HepG2 (cell line): ENCODE data around the gene ALDH7A1. TPM values are rescaled to one million over a fixed set of nuclear protein-coding genes. Genes with fewer than 3 reads are reported as not detected.

ENCODE experiments used
- ATAC-seq: fragments of 200-7000 bp; cut with Tn5 transposase; 3 replicates; pipeline ENCODE4 v1.9.1; 2020; ENCODE audit warnings: mild to moderate bottlenecking, moderate library complexity
- BruUV-seq: library from RNA; stranded (reverse); fragments of 400-500 nt; replicated peaks from 2 replicates; lab custom pipeline; 2021; lab: Mats Ljungman, UMichigan
- CTCF ChIA-PET: fragments of 300-600 bp; formaldehyde crosslinking; extraction: SDS; loops from one replicate; lab custom pipeline; 2021; ENCODE audit warnings: low total read pairs, inconsistent platforms, low intra/inter-chr PET ratio; lab: Yijun Ruan, JAX
- POLR2A ChIA-PET: fragments of 350-600 bp; sonication (Branson Sonifier 250); formaldehyde crosslinking; loops from one replicate; lab custom pipeline; 2020; ENCODE audit warnings: antibody characterized with exemption, inconsistent platforms; lab: Yijun Ruan, JAX
- DNase-seq: peaks from one replicate; pipeline ENCODE4 v3.0.0-alpha.2; 2015; ENCODE audit warnings: low spot score
- FAIRE-seq: peaks from 3 replicates; lab custom pipeline; 2011; peaks lifted over from hg19 to GRCh38; lab: Jason Lieb, UNC
- H2AFZ ChIP-seq: one replicate; pipeline ENCODE4 v1.6.1; 2011; ENCODE audit warnings: low read length, inconsistent platforms
- H3K27ac ChIP-seq: fragments of 300-600 bp; 3 replicates; pipeline ENCODE4 v1.8.0; 2011; ENCODE audit warnings: mixed run types, mild to moderate bottlenecking, mixed read lengths, low read length, inconsistent platforms; ENCODE audit not compliant: insufficient read depth; ENCODE audit errors: extremely low read length
- H3K27me3 ChIP-seq, 2 experiments: fragments of 200-600 bp in 1 of 2; 2 replicates in 1 of 2; 3 replicates in 1 of 2; pipeline versions ENCODE4 v1.6.0 to v1.8.0; 2011; ENCODE audit warnings: low read length in 2 of 2, mild to moderate bottlenecking in 2 of 2, moderate library complexity in 2 of 2, inconsistent platforms in 1 of 2; ENCODE audit not compliant: insufficient read depth in 2 of 2, control insufficient read depth in 1 of 2
- H3K36me3 ChIP-seq, 2 experiments: fragments of 200-600 bp in 1 of 2; replicated peaks in 1 of 2; 2 replicates in 1 of 2; 3 replicates in 1 of 2; pipeline versions ENCODE4 v1.5.1 to v1.8.0; 2011; ENCODE audit warnings: low read length in 2 of 2, inconsistent platforms in 1 of 2; ENCODE audit not compliant: insufficient read depth in 2 of 2, control insufficient read depth in 1 of 2
- H3K4me1 ChIP-seq: 2 replicates; pipeline ENCODE4 v1.5.1; 2012; ENCODE audit warnings: low read length, inconsistent platforms; ENCODE audit not compliant: insufficient read depth
- H3K4me2 ChIP-seq: 2 replicates; pipeline ENCODE4 v1.6.0; 2011; ENCODE audit warnings: low read depth, low read length, inconsistent platforms
- H3K4me3 ChIP-seq, 3 experiments: fragments of 200-600 bp in 1 of 3; sonication (generic), shearing (Covaris generic) in 1 of 3; replicated peaks in 1 of 3; 2 replicates each; pipeline ENCODE4 v1.5.1; 2011 to 2016; ENCODE audit warnings: low read length in 3 of 3, inconsistent platforms in 2 of 3, low read depth in 2 of 3, mild to moderate bottlenecking in 2 of 3, control low read depth in 1 of 3, mixed read lengths in 1 of 3; ENCODE audit not compliant: insufficient read depth in 1 of 3
- H3K79me2 ChIP-seq: one replicate; pipeline ENCODE4 v1.6.1; 2011; ENCODE audit warnings: low read length, inconsistent platforms; ENCODE audit not compliant: insufficient read depth
- H3K9ac ChIP-seq: 2 replicates; pipeline ENCODE4 v1.6.0; 2011; ENCODE audit warnings: mild to moderate bottlenecking, low read depth, low read length, inconsistent platforms; ENCODE audit not compliant: insufficient read depth
- H3K9me3 ChIP-seq: 2 replicates; pipeline ENCODE4 v1.5.1; 2012; ENCODE audit warnings: mild to moderate bottlenecking, low read length
- H4K20me1 ChIP-seq: 2 replicates; pipeline ENCODE4 v1.6.0; 2011; ENCODE audit warnings: inconsistent platforms, mild to moderate bottlenecking, low read length, moderate library complexity; ENCODE audit not compliant: insufficient read depth
- CENPT ChIP-seq: sonication (generic); formaldehyde crosslinking; IDR thresholded peaks from 2 replicates; pipeline ENCODE4 v1.8.0; 2022; ENCODE audit warnings: low read depth, mild to moderate bottlenecking, moderate library complexity, missing genetic modification reagents
- KDM3A ChIP-seq: IDR thresholded peaks from 2 replicates; pipeline ENCODE4 v1.6.1; 2018; ENCODE audit warnings: low read depth, missing compliant biosample characterization
- NFIB ChIP-seq: sonication (generic); formaldehyde crosslinking; IDR thresholded peaks from 2 replicates; pipeline ENCODE4 v1.9.0; 2021; ENCODE audit warnings: missing genetic modification reagents, mild to moderate bottlenecking, borderline replicate concordance
- NR3C1 ChIP-seq: sonication (generic); formaldehyde crosslinking; IDR thresholded peaks from 2 replicates; pipeline ENCODE4 v1.4.0; 2020; ENCODE audit warnings: missing genetic modification reagents
- PHF8 ChIP-seq: sonication (generic); formaldehyde crosslinking; IDR thresholded peaks from 2 replicates; pipeline ENCODE4 v1.5.0; 2020; ENCODE audit warnings: missing genetic modification reagents
- RBM22 ChIP-seq: fragments of 200-400 bp; formaldehyde crosslinking; optimal IDR thresholded peaks from 2 replicates; pipeline ENCODE3; 2017; ENCODE audit warnings: mild to moderate bottlenecking, low read length, moderate library complexity
- RFXANK ChIP-seq: IDR thresholded peaks from 2 replicates; pipeline ENCODE4 v1.6.1; 2016
- SIX1 ChIP-seq: sonication (generic); formaldehyde crosslinking; IDR thresholded peaks from 2 replicates; pipeline ENCODE4 v1.4.0; 2020; ENCODE audit warnings: missing genetic modification reagents, borderline replicate concordance
- SMAD1 ChIP-seq: sonication (generic); formaldehyde crosslinking; IDR thresholded peaks from 2 replicates; pipeline ENCODE4 v1.4.0; 2020; ENCODE audit warnings: missing genetic modification reagents, low read depth, mild to moderate bottlenecking, borderline replicate concordance
- ZNF333 ChIP-seq: sonication (generic); formaldehyde crosslinking; IDR thresholded peaks from 2 replicates; pipeline ENCODE4 v1.4.0; 2020; ENCODE audit warnings: mild to moderate bottlenecking, missing genetic modification reagents, borderline replicate concordance
- ZNF484 ChIP-seq: sonication (generic); formaldehyde crosslinking; IDR thresholded peaks from 2 replicates; pipeline ENCODE4 v1.5.1; 2020; ENCODE audit warnings: mild to moderate bottlenecking, low read depth, missing genetic modification reagents, borderline replicate concordance
- ZNF629 ChIP-seq: sonication (generic); formaldehyde crosslinking; conservative IDR thresholded peaks from 2 replicates; pipeline ENCODE4 v1.5.0; 2020; ENCODE audit warnings: missing genetic modification reagents
- WGBS: methylation state at CpG from one replicate; pipeline ENCODE4 v1.1.6; 2017; ENCODE audit warnings: low lambda C conversion rate; 5-methylcytosine and 5-hydroxymethylcytosine counted together
- in situ Hi-C: cut with HindIII; loops from 2 replicates; pipeline ENCODE4 v1.10.0; 2017; ENCODE audit warnings: low pct_unique_long_range_greater_than_20kb; ENCODE audit not compliant: extremely low pct_ligation_motif_present
- intact Hi-C: fragments of 100-400 bp; cut with micrococcal nuclease; formaldehyde crosslinking; loops from one replicate; pipeline ENCODE4 v1.10.0; 2022; ENCODE audit not compliant: unreplicated experiment
- polyA plus RNA-seq, 8 experiments: library from polyadenylated mRNA; depleted of rRNA in 3 of 8; stranded (reverse) in 7 of 8; unstranded in 1 of 8; fragments of >200 nt; fragmentation: Illumina TruSeq in 4 of 8; extraction: Trizol in 4 of 8; gene quantifications; 2 replicates each; pipeline versions ENCODE4 v1.2.1 to v1.2.3, GENCODE V29; 2011 to 2016; ENCODE audit warnings: low read depth in 4 of 8, missing spikeins in 1 of 8, mixed read lengths in 1 of 8; ENCODE audit not compliant: insufficient read depth in 1 of 8
- total RNA-seq, 5 experiments: library from RNA; depleted of rRNA; stranded (reverse); fragments of >200 nt; fragmentation: Illumina TruSeq; extraction: Trizol; gene quantifications; 2 replicates each; pipeline ENCODE4 v1.2.3, GENCODE V29; 2016; ENCODE audit warnings: low read depth in 1 of 5
- TF ChIP-seq, protein P1 (sequence below): sonication (generic); formaldehyde crosslinking; conservative IDR thresholded peaks from 2 replicates; pipeline ENCODE4 v1.4.0; 2020; ENCODE audit warnings: mild to moderate bottlenecking, missing genetic modification reagents, moderate library complexity

ALDH7A1 gene
- total and polyA plus RNA-seq, 2 of the 13 experiments (the other 11 are each of a cell fraction or from before 2014, with no cell fraction given), result 69.0 to 100 TPM

- TF ChIP-seq, protein P1, sequence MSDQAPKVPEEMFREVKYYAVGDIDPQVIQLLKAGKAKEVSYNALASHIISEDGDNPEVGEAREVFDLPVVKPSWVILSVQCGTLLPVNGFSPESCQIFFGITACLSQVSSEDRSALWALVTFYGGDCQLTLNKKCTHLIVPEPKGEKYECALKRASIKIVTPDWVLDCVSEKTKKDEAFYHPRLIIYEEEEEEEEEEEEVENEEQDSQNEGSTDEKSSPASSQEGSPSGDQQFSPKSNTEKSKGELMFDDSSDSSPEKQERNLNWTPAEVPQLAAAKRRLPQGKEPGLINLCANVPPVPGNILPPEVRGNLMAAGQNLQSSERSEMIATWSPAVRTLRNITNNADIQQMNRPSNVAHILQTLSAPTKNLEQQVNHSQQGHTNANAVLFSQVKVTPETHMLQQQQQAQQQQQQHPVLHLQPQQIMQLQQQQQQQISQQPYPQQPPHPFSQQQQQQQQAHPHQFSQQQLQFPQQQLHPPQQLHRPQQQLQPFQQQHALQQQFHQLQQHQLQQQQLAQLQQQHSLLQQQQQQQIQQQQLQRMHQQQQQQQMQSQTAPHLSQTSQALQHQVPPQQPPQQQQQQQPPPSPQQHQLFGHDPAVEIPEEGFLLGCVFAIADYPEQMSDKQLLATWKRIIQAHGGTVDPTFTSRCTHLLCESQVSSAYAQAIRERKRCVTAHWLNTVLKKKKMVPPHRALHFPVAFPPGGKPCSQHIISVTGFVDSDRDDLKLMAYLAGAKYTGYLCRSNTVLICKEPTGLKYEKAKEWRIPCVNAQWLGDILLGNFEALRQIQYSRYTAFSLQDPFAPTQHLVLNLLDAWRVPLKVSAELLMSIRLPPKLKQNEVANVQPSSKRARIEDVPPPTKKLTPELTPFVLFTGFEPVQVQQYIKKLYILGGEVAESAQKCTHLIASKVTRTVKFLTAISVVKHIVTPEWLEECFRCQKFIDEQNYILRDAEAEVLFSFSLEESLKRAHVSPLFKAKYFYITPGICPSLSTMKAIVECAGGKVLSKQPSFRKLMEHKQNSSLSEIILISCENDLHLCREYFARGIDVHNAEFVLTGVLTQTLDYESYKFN (CRISPR knock-in tag), result 0 out of 2 replicates have a peak, but pooled peaks have one; percentile 31
- no peak for TF ChIP-seq PHF8 (CRISPR knock-in tag)
- TF ChIP-seq ZNF629 (CRISPR knock-in tag), result peak; percentile 39; the same call in 1 of the 2 replicates
- no peak for TF ChIP-seq ZNF484 (CRISPR knock-in tag)
Measured at GRCh38 chr5:126631920-126632319, 36.9 kb upstream of the ALDH7A1 start (continued).

DNA sequence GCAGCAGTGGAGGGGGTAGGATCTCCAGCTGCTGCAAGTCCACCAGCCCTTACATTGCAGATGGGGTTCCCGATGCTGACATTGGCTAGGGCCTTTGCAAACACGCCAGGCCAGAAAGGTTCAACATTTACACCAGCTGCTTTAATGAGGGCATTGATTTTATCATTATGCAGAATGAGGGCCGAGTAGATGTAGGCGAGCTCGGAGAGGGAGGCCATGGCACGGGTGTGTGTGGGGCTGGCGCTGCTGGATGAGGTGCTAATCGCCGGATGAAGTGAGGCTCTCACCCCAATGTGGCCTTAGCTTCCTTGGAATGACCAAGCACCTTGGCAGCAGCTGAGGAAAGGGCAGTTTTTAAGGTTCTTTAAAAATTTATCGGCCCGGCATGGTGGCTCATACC lies 33.1 kb upstream of the ALDH7A1 start:
- no peaks in the 10 kb centered on the region for H3K9me3 ChIP-seq
- DNase-seq (no peak), FAIRE-seq (no peak), ATAC-seq (no peak)
- no peak overlapping the region for H3K9ac ChIP-seq
- H3K27me3 ChIP-seq, result no peaks in the 10 kb centered on the region
- H2AFZ ChIP-seq, result no peak overlapping the region
- intact Hi-C loops, result no loop called here
- in situ Hi-C loops, result no loop called here
- H3K4me3 ChIP-seq, result no peak overlapping the region
- TF ChIP-seq KDM3A (CRISPR knock-in tag) (no peak), NFIB (CRISPR knock-in tag) (no peak), SMAD1 (no peak), RBM22 (peak; percentile 24), NR3C1 (no peak), RFXANK (CRISPR knock-in tag) (no peak), ZNF333 (CRISPR knock-in tag) (no peak), SIX1 (no peak), CENPT (CRISPR knock-in tag) (no peak)
- ChIA-PET POLR2A (no interaction called here), CTCF (no interaction called here)
- 95% methylated on average over 11 of the region's 11 CpGs for WGBS
- H3K79me2 ChIP-seq, result no peaks in the 10 kb centered on the region
- H3K4me2 ChIP-seq, result no peak overlapping the region
- H3K36me3 ChIP-seq, result peaks cover 0 to 2% of the 10 kb centered on the region in 2 experiments; a peak in 3 of 5 replicates
- peaks cover 30% of the 10 kb centered on the region for H3K4me1 ChIP-seq
- BruUV-seq, result no TSS peak
- no peak overlapping the region for H3K27ac ChIP-seq
- H4K20me1 ChIP-seq, result no peaks in the 10 kb centered on the region
